Measurements from ENCODE around the gene OR2AG2.

DNA sequence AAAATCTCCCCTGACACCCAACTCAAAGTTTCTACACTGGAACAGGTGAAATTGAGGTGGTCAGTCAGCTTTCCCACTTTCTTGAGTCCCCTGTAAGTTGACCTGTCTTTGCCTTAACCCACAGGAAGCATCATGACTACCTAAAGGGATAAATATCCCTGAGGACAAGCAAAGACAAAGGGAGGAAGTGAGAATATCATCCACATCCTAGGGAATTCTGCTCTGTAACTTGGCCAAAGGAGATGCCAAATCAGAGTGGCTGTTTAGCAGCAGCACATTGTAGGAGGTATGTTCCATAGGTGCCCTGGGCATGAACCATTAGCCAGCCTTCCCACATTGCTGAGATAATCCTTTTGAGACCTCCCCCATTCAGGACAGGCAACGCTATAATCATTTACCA is 47.8 kb downstream of the OR2AG2 start:
- TF ChIP-seq, protein P1, sequence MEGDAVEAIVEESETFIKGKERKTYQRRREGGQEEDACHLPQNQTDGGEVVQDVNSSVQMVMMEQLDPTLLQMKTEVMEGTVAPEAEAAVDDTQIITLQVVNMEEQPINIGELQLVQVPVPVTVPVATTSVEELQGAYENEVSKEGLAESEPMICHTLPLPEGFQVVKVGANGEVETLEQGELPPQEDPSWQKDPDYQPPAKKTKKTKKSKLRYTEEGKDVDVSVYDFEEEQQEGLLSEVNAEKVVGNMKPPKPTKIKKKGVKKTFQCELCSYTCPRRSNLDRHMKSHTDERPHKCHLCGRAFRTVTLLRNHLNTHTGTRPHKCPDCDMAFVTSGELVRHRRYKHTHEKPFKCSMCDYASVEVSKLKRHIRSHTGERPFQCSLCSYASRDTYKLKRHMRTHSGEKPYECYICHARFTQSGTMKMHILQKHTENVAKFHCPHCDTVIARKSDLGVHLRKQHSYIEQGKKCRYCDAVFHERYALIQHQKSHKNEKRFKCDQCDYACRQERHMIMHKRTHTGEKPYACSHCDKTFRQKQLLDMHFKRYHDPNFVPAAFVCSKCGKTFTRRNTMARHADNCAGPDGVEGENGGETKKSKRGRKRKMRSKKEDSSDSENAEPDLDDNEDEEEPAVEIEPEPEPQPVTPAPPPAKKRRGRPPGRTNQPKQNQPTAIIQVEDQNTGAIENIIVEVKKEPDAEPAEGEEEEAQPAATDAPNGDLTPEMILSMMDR (IDR thresholded peaks at IDR 0.05), result no peak
- TF ChIP-seq EP300 (IDR thresholded peaks at IDR 0.05) (no peak), POLR2A (IDR thresholded peaks at IDR 0.05; ENCODE audit: low read depth) (no peak)

Measured in esophagus muscularis mucosa (tissue), 4 donors.